ENCODE measurements around the gene PXDN.
"Not testable (repeated sequence)": the region's sequence is repeated elsewhere in the genome, so short reads cannot be mapped to it uniquely, and the experiment has no call there.

The PXDN gene

GRCh38 chr2:1739961-1740715 is 4.2 kb downstream of the PXDN start:
- TF ChIP-seq POLR2A (IDR thresholded peaks at IDR 0.05; ENCODE audit: extremely low read depth, insufficient read length) (no peak), MAX (IDR thresholded peaks at IDR 0.05; ENCODE audit: low read depth, low read length) (no peak), MYC (IDR thresholded peaks at IDR 0.05; ENCODE audit: low read depth, low read length) (no peak), CTCF (IDR thresholded peaks at IDR 0.05; ENCODE audit: low read depth, low read length) (no peak)
- H3K4me3 ChIP-seq (ENCODE audit: low read depth, low read length) = no peak overlapping the region

GRCh38 chr2:1739322-1739957 is 4.9 kb downstream of the PXDN start:
- no peak for DNase-seq (ENCODE audit: low read depth)
- TF ChIP-seq MAX (IDR thresholded peaks at IDR 0.05; ENCODE audit: low read depth, low read length) (no peak), CTCF (IDR thresholded peaks at IDR 0.05; ENCODE audit: low read depth, low read length) (no peak), POLR2A (IDR thresholded peaks at IDR 0.05; ENCODE audit: extremely low read depth, insufficient read length) (no peak), MYC (IDR thresholded peaks at IDR 0.05; ENCODE audit: low read depth, low read length) (no peak)
- no peak overlapping the region for H3K4me3 ChIP-seq (ENCODE audit: low read depth, low read length)

More at GRCh38 chr2:1739961-1740715, 4.2 kb downstream of the PXDN start:
- no peak for DNase-seq (ENCODE audit: low read depth)

- H3K4me3 ChIP-seq (ENCODE audit: low read depth, low read length) = no peak overlapping the region
- no peak for TF ChIP-seq POLR2A (IDR thresholded peaks at IDR 0.05; ENCODE audit: extremely low read depth, insufficient read length)
- DNase-seq (ENCODE audit: low read depth) = no peak
Observed at GRCh38 chr2:1738646-1739302, 5.5 kb downstream of the PXDN start.

- TF ChIP-seq CTCF (IDR thresholded peaks at IDR 0.05; ENCODE audit: low read depth, low read length) = no peak
- TF ChIP-seq MAX (IDR thresholded peaks at IDR 0.05; ENCODE audit: low read depth, low read length) = no peak
- no peak for TF ChIP-seq POLR2A (IDR thresholded peaks at IDR 0.05; ENCODE audit: extremely low read depth, insufficient read length)
- TF ChIP-seq MYC (IDR thresholded peaks at IDR 0.05; ENCODE audit: low read depth, low read length) = no peak
- DNase-seq (ENCODE audit: low read depth) = no peak
- H3K4me3 ChIP-seq (ENCODE audit: low read depth, low read length) = no peak overlapping the region
Observed at GRCh38 chr2:1738163-1738562, 6.2 kb downstream of the PXDN start.

- TF ChIP-seq MYC (IDR thresholded peaks at IDR 0.05; ENCODE audit: low read depth, low read length) (no peak), MAX (IDR thresholded peaks at IDR 0.05; ENCODE audit: low read depth, low read length) (no peak), CTCF (IDR thresholded peaks at IDR 0.05; ENCODE audit: low read depth, low read length) (no peak), POLR2A (IDR thresholded peaks at IDR 0.05; ENCODE audit: extremely low read depth, insufficient read length) (no peak)
- no peak overlapping the region for H3K4me3 ChIP-seq (ENCODE audit: low read depth, low read length)
- no peak for DNase-seq (ENCODE audit: low read depth)
Observed at GRCh38 chr2:1736997-1737480, 7.3 kb downstream of the PXDN start.

- no peak for DNase-seq (ENCODE audit: low read depth)
- no peak for TF ChIP-seq MYC (IDR thresholded peaks at IDR 0.05; ENCODE audit: low read depth, low read length)
- TF ChIP-seq MAX (IDR thresholded peaks at IDR 0.05; ENCODE audit: low read depth, low read length) = no peak
- TF ChIP-seq POLR2A (IDR thresholded peaks at IDR 0.05; ENCODE audit: extremely low read depth, insufficient read length) = no peak
- no peak for TF ChIP-seq CTCF (IDR thresholded peaks at IDR 0.05; ENCODE audit: low read depth, low read length)
- no peak overlapping the region for H3K4me3 ChIP-seq (ENCODE audit: low read depth, low read length)
Observed at GRCh38 chr2:1736045-1736444, 8.3 kb downstream of the PXDN start.

GRCh38 chr2:1733298-1733697 is 11.0 kb downstream of the PXDN start:
- not testable (repeated sequence) for DNase-seq (ENCODE audit: low read depth); H3K4me3 ChIP-seq (ENCODE audit: low read depth, low read length)
